ENCODE measurements around the gene SALL4. TPM values are rescaled to one million over a fixed set of nuclear protein-coding genes. Genes with fewer than 3 reads are reported as not detected.
"Not testable (repeated sequence)": the region's sequence is repeated elsewhere in the genome, so short reads cannot be mapped to it uniquely, and the experiment has no call there.

Gene SALL4
- total RNA-seq, 1 donor from 2014 or later, result 0.44 TPM

DNA sequence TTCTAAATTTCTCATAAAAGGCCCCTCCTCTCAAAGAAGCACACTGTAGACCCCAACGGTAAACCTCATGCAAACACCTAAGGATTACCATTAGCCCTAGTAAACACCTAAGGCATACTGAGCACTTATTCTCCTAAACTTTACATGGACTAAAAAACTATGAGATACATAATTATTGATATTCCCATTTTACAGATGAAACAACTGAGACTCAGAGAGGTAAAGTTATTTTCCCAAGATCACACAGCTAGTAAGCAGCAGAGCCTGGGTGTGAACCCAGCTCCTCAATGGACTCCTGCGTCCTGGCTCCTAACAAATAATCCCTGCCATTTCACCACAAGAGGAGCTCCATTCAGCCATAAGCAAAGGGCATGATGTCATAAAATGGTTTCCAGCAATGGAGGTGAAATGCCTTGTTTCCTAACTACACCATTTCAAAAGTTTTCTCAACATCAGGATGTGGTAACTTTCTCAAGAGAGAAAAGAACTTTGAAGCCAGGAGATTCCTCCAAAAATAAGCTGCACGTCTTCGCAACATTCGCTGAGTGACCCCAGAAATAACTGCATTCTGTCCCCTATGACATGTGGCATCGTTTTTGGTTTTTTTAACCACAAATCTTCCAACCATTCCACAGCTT, 38.2 kb downstream of the SALL4 start:
- ATAC-seq, result no peak

DNA sequence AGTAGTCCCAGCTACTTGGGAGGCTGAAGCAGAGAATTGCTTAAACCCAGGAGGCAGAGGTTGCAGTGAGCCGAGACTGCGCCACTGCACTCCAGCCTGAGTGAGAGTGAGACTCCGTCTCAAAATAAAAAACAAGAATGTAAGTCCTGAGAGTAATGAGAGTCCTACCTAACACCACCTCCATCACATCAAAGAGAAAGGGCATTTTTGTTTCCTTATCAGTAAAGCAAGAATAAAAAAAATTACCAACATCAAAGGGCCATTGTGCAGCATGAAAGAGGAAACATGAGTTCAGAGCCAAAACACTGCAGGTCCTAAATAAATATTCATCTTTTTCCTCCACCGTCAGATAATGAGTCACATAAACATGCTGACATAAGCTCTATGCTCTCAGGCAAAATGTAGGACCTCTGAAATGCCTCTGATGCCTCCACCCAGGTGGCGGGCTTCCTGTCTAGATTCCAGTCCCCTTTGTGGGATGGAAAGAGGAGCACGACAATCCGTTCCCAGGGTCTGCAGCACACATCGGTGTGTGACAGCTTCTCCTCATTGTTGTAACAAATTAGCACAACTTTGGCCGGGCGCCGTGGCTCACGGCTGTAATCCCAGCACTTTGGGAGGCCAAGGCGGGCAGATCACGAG, 41.3 kb downstream of the SALL4 start:
- ATAC-seq, result peak; percentile 75

DNA sequence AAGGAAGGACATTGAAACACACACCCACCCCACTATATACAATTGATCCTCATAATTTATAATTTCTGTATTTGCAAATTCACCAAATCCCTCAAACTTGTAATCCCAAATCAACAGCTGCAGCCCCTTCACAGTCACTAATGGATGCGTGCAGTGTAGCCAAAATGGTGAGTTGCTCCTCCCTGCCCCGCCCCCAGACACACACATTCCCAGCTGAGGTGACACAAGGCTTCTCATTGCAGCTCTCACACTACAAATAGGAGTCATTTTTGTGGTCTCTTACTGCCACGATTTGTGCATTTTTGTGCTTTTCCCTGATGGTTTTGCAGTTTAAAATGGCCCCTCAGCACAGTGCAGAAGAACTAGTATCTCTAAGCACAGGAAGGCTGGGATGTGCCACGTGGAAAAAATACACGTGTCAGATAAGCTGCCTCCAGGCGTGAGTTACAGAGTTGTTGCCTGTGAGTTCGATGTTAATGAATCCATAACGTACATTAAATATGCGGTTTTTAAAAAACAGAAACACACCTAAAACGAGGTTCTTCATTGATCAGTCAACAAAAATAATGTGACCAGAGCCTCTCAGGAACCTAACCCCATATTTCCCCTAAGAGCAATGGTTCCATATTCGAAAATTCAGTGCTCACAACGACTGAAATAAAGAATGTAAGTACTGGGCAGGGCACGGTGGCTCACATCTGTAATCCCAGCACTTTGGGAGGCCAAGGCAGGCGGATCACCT, 42.4 kb downstream of the SALL4 start:
- no peak for ATAC-seq

DNA sequence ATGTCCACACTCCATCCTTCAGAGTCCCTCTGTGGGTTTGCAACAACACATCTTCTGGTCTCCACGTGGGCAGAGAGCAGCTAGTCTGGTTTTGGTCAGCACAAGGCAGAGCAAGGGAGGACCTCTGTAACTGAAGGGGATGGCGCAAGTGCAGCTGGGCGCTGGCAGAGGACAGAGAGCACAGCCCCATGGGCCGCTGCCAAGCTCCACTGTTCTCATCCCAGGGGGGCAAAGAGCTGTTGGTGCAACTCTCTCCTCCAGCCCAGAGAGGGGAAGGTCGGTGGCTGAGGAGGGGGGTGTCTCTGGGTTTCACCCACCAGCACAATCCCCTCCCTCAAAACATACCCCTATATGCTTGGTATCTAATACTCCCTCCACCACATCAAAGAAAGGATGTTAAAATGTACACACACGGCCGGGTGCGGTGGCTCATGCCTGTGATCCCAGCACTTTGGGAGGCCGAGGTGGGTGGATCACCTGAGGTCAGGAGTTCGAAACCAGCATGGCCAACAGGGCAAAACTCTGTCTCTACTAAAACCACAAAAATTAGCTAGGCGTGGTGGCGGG, 43.3 kb downstream of the SALL4 start:
- peak; percentile 26 for ATAC-seq

DNA sequence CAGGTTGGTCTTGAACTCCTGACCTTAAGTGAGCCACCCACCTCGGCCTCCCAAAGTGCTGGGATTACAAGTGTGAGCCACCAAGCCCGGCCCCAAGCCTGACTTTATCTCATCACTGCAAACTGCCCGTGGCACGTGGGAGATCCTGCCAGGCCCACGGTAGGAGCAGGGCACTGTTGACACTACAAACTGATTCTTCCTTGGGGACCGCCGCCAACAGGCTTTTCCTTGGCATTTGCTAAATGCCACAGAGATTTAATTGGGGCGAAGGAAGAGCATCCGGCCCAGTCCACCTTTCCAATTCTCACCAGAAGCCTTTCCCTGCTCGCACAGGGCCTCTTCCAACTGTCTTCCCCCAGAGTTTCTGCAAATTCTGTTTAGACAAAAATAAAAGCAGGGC, 45.1 kb downstream of the SALL4 start:
- ATAC-seq, result no peak

DNA sequence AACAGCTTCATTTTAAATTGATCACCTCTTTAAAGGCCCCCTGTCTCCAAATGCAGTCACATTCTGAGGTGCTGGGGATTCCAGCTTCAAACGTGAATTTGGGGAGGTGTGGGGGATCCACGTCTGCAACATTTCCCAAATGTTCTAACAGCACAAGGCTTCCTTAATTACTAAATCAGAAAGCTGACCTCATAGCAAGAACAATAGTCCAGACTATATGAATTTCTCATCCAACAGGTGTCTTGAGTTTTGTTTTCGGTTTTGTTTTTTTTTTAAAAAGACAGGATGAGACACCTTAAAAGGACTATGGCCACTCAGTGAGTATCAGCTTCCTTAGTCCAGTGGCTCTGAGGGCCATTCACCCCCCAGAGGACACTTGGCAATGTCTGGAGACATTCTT, 45.7 kb downstream of the SALL4 start:
- ATAC-seq, result no peak

DNA sequence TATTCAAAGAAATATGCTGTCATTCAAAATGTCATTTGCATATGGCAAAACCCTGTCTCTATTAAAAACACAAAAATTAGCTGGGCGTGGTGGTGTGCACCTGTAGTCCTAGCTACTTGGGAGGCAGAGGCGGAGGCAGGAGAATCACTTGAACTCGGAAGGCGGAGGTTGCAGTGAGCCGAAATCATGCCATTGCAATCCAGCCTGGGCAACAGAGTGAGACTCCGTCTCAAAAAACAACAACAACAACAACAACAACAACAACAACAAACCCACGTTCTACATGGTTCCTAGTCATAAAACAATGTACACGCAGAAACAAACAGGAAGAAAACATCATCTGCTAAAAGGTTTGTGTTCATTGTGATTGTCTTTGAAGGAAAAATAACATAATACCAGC, 49.1 kb downstream of the SALL4 start:
- not testable (repeated sequence) for ATAC-seq

DNA sequence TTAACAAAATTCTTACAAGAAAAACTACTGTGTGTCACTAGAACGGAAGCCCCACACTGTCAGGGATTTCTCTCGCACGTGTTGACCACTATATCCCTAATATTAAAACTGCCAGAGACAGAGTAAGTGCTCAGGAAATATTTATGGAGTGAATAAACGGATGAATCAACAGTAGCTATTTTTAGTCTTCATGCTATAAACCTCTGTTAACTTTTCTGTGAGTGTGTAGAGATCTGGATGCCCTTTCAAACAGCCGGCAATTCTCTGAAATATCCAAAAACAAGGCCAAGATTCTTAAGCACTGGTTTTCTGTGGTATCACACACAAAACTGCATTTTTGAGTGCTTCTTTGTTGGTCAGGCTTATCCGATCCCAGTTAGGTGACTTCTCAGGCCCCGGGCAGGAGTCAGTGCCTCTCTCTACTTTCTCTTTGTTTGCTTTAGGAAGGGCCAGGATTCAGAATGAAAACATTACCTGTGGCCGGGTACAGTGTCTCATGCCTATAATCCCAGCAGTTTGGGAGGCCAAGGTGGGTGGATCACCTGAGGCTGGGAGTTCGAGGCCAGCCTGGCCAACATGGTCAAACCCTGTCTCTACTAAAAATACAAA, 49.9 kb downstream of the SALL4 start:
- no peak for ATAC-seq

DNA sequence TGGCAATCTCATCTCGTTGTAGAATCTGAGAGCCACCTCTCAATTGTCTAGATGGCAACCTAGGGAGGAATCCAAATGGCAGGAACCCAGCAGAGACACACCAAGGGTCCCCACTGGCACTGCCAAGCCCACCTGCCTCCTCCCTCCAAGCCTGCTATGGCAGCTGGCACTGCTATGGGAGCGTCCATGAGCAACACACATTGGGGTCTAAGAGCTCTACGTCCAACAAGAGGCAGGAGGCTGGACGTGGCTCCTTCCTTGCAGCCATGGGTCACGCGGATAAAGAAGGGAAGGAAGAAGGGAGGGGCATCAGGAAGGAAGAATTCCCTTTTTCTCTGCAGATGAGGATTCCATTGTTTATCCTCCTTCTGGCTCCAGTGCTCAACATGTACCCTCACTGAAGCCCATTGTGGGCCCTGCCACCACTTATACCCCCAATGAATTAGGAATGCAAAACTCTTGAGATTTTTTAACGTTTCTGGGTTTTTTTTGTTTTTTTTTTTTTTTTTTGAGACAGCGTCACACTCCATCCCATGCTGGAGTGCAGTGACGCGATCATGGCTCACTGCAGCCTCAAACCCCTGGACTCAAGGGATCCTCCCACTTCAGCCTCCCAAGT, 51.4 kb downstream of the SALL4 start:
- peak; percentile 7 for ATAC-seq

DNA sequence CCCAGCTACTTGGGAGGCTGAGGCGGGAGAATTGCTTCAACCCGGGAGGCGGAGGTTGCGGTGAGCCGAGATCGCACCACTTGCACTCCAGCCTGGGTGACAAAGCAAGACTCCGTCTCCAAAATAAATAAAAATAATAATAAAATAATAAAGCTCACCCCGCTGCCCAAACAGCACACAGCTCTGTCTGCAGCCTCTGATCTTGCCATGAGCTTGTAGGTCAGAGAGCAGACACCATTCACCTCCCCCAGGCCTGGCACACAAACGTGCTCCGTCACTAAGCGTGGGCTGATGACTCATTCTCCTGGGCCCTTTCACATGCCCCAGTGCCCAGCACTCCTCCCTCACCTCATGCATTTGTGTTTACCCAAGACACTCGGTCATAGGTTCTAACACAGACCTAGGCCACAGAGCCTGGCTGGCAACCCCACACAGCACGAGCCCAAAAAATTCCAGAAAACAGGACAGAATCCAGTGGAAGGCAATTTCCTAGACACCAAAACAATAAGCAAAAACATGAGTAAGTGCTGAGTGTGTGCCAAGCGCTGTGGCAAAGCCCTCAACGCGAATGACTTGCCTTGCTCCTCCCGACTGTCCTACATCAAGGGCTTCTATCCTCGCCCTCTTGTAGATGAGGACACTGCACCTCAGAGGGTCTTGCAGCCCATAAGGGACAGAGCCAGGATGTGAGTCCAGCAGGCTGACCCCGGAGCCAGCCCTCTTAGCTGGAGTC, 52.1 kb downstream of the SALL4 start:
- ATAC-seq, result peak; percentile 98

DNA sequence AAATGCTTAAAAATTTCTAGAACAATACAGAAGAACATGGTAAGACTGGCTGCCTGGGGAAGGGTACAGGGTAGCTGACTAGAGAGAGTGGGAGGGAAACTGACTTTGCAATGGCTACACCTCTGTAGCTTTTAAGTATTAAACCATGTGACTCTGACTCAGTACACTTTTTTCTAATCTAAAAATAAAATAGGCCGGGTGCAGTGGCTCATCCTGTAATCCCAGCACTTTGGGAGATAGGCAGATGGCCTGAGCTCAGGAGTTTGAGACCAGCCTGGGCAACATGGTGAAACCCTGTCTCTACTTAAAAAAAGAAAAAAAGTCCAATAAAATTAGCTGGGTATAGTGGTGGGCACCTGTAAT, 52.7 kb downstream of the SALL4 start:
- peak; percentile 39 for ATAC-seq

DNA sequence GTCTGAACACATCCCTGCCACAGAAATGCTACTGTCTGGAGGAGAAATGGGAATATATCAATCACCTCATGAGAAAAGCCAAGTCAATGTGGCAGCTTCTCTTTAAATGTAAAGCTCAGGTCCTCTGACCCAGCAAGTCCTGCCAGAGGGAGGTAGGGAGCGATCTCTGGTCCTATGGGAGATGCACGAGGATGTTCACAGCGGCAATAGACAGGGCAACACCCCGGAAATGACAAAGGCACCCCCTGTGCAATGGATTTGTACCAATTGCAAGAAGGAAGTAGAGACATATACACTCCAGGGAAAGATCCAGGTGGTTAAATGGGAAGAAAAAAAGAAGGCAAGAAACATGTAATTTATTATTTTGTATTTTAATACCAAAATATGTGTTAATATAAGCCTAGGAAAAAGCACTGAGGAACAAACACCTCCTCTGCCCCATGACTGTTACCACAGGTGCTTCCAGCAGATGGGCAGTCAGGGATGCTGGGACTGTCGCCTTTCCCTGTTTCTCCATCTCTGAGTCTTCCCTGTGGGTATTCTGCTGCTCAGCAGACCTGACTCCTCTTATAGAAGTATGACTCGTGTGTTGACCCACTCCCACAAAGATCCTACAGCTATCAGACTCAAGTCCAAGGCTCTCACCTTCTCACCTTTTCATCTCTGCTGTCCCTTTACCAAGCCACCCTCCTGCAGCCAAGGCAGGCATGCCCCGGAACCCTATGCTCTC, 55.0 kb downstream of the SALL4 start:
- ATAC-seq, result no peak

DNA sequence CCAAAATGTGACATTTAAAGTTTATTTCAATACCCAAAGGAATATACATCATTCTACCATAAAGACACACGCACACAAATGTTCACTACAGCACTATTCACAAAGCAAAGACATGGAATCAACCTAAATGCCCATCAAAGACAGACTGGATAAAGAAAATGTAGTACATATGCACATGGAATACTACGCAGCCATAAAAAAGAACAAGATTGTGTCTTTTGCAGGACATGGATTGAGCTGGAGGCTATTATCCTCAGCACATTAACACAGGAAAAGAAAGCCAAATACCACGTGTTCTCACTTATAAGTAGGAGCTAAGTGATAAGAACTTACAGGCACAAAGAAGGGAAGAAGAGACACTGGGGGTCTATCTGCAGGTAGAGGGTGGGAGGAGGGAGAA, 56.5 kb downstream of the SALL4 start:
- ATAC-seq, result no peak

DNA sequence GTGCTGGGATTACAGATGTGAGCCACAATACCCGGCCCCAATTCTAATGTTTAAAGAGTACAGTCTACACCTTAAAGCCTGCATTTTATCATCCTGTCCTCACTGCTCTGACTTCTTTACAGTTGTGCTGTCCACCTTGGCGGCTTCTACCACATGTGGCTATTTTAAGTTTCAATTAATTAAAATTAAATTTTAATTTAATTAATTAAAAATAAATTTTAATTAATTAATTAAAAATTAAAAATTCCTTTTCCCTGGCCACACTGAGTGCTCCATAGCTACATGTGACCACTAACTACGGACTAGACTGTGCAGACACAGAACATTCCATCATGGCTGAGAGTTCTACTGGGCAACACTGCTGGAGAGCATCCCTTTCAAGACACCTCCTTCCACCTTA, 61.5 kb downstream of the SALL4 start:
- no peak for ATAC-seq

DNA sequence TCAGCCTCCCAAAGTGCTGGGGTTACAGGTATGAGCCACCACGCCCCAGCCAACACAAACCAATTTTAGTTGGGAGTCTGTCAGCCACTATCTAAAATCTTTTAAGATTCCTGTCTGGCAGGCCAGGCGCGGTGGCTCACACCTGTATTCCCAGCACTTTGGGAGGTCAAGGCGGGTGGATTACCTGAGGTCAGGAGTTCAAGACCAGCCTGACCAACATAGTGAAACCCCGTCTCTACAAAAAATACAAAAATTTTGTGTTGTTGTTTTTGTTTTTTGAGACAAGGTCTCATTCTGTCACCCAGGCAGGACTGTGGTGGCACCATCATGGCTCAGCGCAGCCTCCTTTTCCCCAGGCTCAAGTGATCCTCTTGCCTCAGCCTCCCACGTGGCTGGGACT, 62.0 kb downstream of the SALL4 start:
- ATAC-seq, result not testable (repeated sequence)

DNA sequence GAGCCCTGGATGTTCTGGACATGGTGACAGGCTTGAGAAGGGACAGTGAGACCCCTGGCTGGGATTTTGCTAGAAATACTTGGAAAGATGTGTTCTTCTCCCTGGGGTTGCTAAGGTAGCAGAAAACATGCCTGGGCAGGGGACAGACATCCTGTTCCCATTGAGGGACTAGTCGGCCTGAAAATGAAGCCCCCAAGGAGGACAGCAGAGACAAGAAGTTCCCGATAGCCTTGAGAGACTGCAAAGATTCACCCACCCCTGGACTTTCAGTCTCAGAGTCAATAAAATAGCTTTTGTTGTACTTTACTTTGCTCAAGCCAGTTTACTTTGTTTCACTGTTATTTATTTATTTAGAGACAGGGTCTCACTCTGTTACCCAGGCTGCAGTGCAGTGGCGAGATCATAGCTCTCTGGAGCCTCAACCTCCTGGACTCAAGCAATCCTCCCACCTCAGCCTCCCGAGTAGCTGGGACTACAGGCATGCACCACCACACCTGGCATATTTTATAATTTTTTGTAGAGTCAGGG, 62.5 kb downstream of the SALL4 start:
- no peak for ATAC-seq

DNA sequence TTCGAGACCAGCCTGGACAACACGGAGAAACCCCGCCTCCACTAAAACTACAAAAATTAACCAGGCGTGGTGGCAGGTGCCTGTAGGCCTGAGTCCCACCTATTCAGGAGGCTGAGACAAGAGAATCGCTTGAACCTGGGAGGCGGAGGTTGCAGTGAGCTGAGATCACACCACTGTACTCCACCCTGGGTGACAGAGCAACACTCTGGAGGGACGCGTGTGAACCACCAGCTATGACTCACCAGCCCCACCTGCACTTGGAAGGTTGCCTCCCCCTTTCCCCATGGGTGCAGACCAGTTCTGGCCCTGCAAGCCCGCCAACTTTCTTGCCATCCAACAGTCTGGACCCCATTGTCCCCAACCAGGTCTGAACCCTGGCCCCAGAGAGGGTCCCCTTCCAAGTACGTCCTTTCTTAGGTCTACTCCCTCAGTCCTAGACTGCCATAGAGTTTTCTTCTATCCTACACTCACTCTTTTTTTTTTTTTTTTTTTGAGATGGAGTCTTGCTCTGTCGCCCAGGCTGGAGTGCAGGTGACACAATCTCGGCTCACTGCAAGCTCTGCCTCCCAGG, 63.4 kb downstream of the SALL4 start:
- ATAC-seq, result peak; percentile 85

DNA sequence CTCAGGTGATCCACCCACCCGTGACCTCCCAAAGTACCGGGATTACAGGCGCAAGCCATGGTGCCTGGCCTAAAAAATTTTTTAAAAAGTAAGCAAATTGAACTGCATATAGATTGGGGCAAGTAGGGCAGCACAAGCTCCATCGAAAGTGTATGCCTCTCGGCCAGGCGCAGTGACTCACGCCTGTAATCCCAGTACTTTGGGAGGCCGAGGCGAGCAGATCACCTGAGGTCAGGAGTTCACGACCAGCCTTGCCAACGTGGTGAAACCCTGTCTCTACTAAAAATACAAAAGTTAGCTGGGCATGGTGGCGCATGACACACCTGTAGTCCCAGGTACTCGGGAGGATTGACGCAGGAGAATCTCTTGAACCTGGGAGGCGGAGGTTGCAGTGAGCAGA, 64.1 kb downstream of the SALL4 start:
- ATAC-seq, result peak; percentile 43

DNA sequence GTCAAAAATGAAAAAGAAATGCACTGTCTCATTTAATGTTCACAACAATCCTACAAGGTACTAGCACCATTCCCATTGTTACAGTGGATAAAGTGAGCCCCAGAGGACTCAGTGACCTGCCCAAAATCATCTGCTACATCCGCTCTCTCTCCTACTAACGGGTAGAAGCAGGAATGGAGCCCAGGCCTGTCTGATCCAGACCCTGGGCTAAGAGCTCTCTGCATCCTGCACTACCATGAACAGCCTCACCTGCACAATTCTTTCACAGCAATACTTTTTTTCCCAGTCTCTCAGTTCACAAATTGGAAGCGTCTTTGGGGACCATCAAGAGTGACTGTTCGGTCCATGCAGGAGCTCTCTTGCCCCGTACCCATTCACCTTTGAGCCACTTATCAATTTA, 65.4 kb downstream of the SALL4 start:
- no peak for ATAC-seq

DNA sequence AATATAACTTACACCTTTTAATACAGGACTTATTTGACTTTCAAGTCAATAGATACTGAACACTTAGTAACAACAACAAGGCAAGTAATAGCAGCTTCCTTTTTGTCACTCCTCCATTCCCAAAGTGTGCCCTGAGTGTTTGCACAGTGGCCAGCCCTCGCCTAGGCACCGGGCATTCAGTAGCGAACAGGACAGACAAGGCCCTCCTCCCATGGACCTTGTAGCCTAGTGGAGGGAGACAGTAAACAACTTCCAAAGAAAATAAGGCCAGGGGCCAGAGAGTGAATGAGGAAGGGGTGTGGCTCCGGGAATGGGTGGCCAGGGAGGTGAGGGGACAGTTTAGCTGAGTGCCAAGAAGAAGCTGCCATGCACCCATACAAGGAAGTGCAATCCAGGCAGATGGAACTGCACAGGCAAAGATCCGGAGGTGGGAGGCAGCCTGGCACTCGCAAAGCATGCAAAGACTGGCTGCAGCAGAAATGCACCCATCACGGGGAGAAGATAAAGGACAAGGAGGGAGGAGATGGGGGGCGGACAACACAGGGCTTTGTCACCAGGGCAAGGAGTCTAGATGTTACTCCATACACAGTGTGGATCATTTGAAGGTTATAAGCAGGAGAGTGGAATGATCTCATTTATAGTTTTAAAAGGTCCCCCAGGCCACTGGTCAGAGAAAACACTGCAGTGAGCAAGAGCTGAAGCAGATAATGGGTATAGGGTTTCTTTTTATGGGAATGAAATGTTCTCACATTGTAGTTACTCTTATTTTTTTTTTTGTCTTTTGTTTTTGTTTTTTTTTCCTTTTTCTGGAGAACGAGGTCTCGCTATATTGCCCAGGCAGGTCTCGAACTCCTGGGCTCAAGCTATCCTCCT, 66.4 kb downstream of the SALL4 start:
- no peak for ATAC-seq

Measured in esophagus mucosa (tissue), 1 donor.